Tibial artery (tissue), 4 donors: Measurements from ENCODE around the gene ANKRD13B.
A peak's percentile ranks its signal among the peaks of the same experiment; 100 is the strongest.
"Not testable (repeated sequence)": the region's sequence is repeated elsewhere in the genome, so short reads cannot be mapped to it uniquely, and the experiment has no call there.

Experiments used
- DNase-seq, 2 donors: peaks; one replicate each; pipeline ENCODE4 v3.0.0-alpha.2; 2019
- H3K27ac ChIP-seq, 2 donors: fragments of 200-600 bp; sonication (generic) in 1 of 2; 1 replicate in 1 of 2; 2 replicates in 1 of 2; pipeline ENCODE4 v1.5.1; 2018 to 2019; ENCODE audit warnings: mild to moderate bottlenecking in 1 of 2
- H3K27me3 ChIP-seq, 2 donors: fragments of 200-600 bp; sonication (generic) in 1 of 2; one replicate each; pipeline versions ENCODE4 v1.5.1 to v1.6.0; 2016 to 2019
- H3K36me3 ChIP-seq, 3 donors: fragments of 200-600 bp; sonication (generic) in 2 of 3; one replicate each; pipeline ENCODE4 v1.5.1; 2016 to 2019; ENCODE audit warnings: mild to moderate bottlenecking in 2 of 3
- H3K4me1 ChIP-seq, 4 donors: fragments of 200-600 bp; sonication (generic) in 2 of 4; 1 replicate in 3 of 4; 2 replicates in 1 of 4; pipeline ENCODE4 v1.5.1; 2016 to 2019
- H3K4me3 ChIP-seq, 2 donors: fragments of 200-600 bp; sonication (generic) in 1 of 2; 1 replicate in 1 of 2; 2 replicates in 1 of 2; pipeline ENCODE4 v1.5.1; 2018 to 2019; ENCODE audit warnings: mild to moderate bottlenecking in 2 of 2
- H3K9me3 ChIP-seq, 3 donors: fragments of 200-600 bp; sonication (generic) in 1 of 3; one replicate each; pipeline ENCODE4 v1.5.1; 2016 to 2019
- CTCF ChIP-seq, 2 experiments: fragments of 200-600 bp in 1 of 2; fragments of 450-650 bp in 1 of 2; IDR thresholded peaks; one replicate each; pipeline ENCODE4 v1.5.1; 2017 to 2019; ENCODE audit warnings: antibody characterized with exemption in 2 of 2, mild to moderate bottlenecking in 1 of 2, moderate library complexity in 1 of 2
- intact Hi-C: fragments of 100-400 bp; cut with DNase I; formaldehyde crosslinking; loops from one replicate; pipeline ENCODE4 v1.15.0; 2023; ENCODE audit warnings: low total_unique reads

ANKRD13B gene

GRCh38 chr17:29643817-29644160 lies 50.9 kb downstream of the ANKRD13B start:
- no peaks in the 10 kb centered on the region for H3K9me3 ChIP-seq
- H3K4me1 ChIP-seq: peaks cover 0 to 73% (median 41%) of the 10 kb centered on the region in 4 donors
- H3K36me3 ChIP-seq: no peaks in the 10 kb centered on the region
- no peak for DNase-seq
- peak overlapping the region; percentile 70 to 83 for H3K27ac ChIP-seq
- H3K4me3 ChIP-seq: no peak overlapping the region
- no peak for TF ChIP-seq CTCF (IDR thresholded peaks at IDR 0.05)
- intact Hi-C loops: loop anchor here (5.0 kb wide), 1 partner anchor 134 kb away; no protein-coding TSS in a partner anchor
- no peaks in the 10 kb centered on the region for H3K27me3 ChIP-seq

- Histone ChIP-seq H3K4me3 (no peak overlapping the region), H3K36me3 (no peaks in the 10 kb centered on the region), H3K27me3 (no peaks in the 10 kb centered on the region), H3K27ac (peak overlapping the region; percentile 70 to 83), H3K9me3 (no peaks in the 10 kb centered on the region), H3K4me1 (peaks cover 0 to 55% (median 25%) of the 10 kb centered on the region in 4 donors)
- TF ChIP-seq CTCF (IDR thresholded peaks at IDR 0.05): no peak
- intact Hi-C loops: loop anchor here (5.0 kb wide), 1 partner anchor 117 kb away; no protein-coding TSS in a partner anchor
- DNase-seq: peak; percentile 95 to 96
Measured at GRCh38 chr17:29645515-29646051, 52.7 kb downstream of the ANKRD13B start.

GRCh38 chr17:29648005-29648404 lies 55.1 kb downstream of the ANKRD13B start:
- Histone ChIP-seq H3K4me3 (no peak overlapping the region), H3K4me1 (peaks cover 0 to 36% (median 23%) of the 10 kb centered on the region in 4 donors), H3K27ac (peak overlapping the region; percentile 70 to 83), H3K36me3 (no peaks in the 10 kb centered on the region), H3K9me3 (no peaks in the 10 kb centered on the region), H3K27me3 (no peaks in the 10 kb centered on the region)
- intact Hi-C loops: loop anchor here (5.0 kb wide), 1 partner anchor 114 kb away; no protein-coding TSS in a partner anchor
- TF ChIP-seq CTCF (IDR thresholded peaks at IDR 0.05): no peak
- no peak for DNase-seq

GRCh38 chr17:29649359-29649758 lies 56.4 kb downstream of the ANKRD13B start:
- Histone ChIP-seq H3K27me3 (no peaks in the 10 kb centered on the region), H3K4me1 (peaks cover 0 to 23% (median 18%) of the 10 kb centered on the region in 4 donors), H3K36me3 (no peaks in the 10 kb centered on the region), H3K9me3 (no peaks in the 10 kb centered on the region), H3K27ac (no peak overlapping the region), H3K4me3 (no peak overlapping the region)
- no peak for TF ChIP-seq CTCF (IDR thresholded peaks at IDR 0.05)
- intact Hi-C loops: loop anchor here (5.0 kb wide), 1 partner anchor 113 kb away; no protein-coding TSS in a partner anchor
- no peak for DNase-seq

GRCh38 chr17:29650396-29650795 lies 57.5 kb downstream of the ANKRD13B start:
- no peaks in the 10 kb centered on the region for H3K9me3 ChIP-seq
- H3K27ac ChIP-seq: no peak overlapping the region
- H3K36me3 ChIP-seq: peaks cover 0 to 3% (median 2%) of the 10 kb centered on the region in 3 donors

GRCh38 chr17:29651913-29652312 lies 59.0 kb downstream of the ANKRD13B start:
- intact Hi-C loops, H3K4me3 ChIP-seq, H3K27me3 ChIP-seq, DNase-seq, H3K4me1 ChIP-seq, H3K9me3 ChIP-seq: not testable (repeated sequence)
- peak overlapping the region in 1 of 2 donors; percentile 23 for H3K27ac ChIP-seq
- peaks cover 0 to 11% (median 11%) of the 10 kb centered on the region in 3 donors for H3K36me3 ChIP-seq

More at GRCh38 chr17:29650396-29650795, 57.5 kb downstream of the ANKRD13B start:
- H3K4me1 ChIP-seq: peaks cover 0 to 12% (median 10%) of the 10 kb centered on the region in 4 donors
- no peaks in the 10 kb centered on the region for H3K27me3 ChIP-seq
- DNase-seq: no peak
- TF ChIP-seq CTCF (IDR thresholded peaks at IDR 0.05): no peak
- intact Hi-C loops: no loop called here
- no peak overlapping the region for H3K4me3 ChIP-seq
